GM10847 (cell line): Measurements from ENCODE around the gene COIL.

Source experiments
- POLR2A ChIP-seq: IDR thresholded peaks from 2 replicates; pipeline ENCODE4 v1.6.1; 2011; ENCODE audit not compliant: insufficient read length; ENCODE audit errors: extremely low read depth

Gene COIL

GRCh38 chr17:56960596-56961538 lies at the start of gene COIL:
Gene COIL, minus strand, starts transcription at chr17:56961050. Its CDS starts 31 bp downstream, at chr17:56961019.
- TF ChIP-seq POLR2A = peak; percentile 47

GRCh38 chr17:57010487-57010886 lies 49.6 kb upstream of the COIL start:
- TF ChIP-seq POLR2A = no peak

DNA sequence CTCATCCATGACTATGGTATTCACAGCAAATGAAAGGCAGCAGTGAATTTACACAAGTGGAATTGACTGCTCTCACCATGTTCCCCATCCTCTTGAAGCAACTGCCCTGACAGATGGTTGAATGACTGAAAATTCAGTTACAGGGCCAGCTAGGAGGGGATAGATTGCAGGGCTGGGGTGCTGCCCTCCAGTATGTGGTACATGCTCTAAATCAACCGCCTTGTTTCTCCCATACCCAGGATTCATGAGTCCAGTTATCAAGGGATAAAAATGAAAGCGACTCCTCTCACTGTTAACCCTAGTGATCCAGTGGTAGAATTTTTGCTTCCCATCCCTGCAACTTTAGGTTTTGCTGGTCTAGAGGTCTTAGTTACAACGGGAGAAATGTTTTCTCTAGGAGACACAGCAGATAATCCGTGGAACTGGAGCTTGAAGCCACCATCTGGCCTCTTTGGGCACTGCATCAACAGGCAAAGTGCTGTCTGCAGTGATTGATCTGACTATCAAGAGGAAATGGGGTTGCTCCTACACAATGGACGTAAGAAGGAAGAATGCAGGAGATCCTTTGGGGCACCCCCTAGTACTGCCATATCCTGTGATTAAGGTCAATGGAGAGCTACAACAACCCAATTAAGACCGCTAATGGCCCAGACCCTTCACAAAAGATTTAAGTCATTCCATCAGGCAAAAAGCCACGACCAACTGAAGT lies 49.0 kb upstream of the COIL start:
- no peak for TF ChIP-seq POLR2A

- no peak for TF ChIP-seq POLR2A
Measured at GRCh38 chr17:57008958-57009357, 48.1 kb upstream of the COIL start.

DNA sequence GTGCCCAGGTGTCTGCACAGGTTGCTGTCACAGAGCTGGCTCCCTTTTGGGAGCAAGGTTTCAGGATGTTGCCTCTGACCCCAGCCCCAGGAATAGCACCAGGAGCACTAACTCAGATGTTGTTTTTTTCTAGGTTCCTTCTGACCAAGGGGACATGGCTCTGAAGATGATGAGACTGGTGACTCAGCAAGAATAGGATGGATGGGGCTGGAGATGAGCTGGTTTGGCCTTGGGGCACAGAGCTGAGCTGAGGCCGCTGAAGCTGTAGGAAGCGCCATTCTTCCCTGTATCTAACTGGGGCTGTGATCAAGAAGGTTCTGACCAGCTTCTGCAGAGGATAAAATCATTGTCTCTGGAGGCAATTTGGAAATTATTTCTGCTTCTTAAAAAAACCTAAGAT lies 45.2 kb upstream of the COIL start:
- TF ChIP-seq POLR2A = no peak

GRCh38 chr17:57004944-57005579 lies 44.2 kb upstream of the COIL start:
- no peak for TF ChIP-seq POLR2A

- TF ChIP-seq POLR2A = no peak
Measured at GRCh38 chr17:57002904-57003303, 42.1 kb upstream of the COIL start.

DNA sequence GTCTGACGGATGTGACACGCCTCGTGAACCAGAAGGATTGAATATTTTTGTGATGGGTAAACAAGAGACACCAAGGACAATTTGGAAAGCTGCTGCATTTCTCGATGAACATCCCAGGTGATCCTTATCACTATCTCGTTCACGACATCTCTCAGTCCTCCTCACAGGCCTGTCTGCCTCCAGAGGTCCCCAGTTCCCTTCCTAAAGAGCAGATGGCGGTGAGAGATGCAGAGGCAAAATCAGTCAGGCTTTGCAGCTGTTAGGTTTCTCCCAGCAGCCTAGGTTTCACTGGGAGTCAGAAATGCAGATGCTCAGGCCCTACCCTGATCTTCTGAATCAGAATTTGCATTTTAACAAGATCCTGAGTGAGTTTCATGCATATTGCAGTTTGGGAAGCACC lies 40.7 kb upstream of the COIL start:
- no peak for TF ChIP-seq POLR2A

GRCh38 chr17:56997313-56997712 lies 36.5 kb upstream of the COIL start:
- no peak for TF ChIP-seq POLR2A

DNA sequence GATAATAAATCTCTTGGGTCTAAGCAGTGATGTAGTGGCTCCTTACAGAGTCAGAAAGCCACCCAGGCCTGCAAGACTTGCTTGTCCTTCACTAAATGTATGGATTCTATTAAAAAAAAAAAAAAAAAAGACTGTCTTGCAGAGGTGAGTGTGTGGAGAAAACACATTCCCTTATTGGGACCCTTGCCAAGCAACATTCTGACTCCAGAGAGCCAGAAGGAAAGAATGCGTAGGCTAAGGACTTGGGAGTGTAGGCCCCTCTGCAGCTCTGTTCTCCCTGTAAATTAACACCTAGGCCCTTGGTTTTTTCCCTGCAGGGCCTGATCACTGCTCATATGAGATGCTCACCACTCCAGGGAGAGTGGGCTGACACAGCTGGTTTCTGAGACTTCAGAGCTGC lies 34.9 kb upstream of the COIL start:
- TF ChIP-seq POLR2A = no peak

GRCh38 chr17:56994009-56994792 lies 33.4 kb upstream of the COIL start:
- TF ChIP-seq POLR2A = no peak

- TF ChIP-seq POLR2A = no peak
Measured at GRCh38 chr17:56992364-56992763, 31.5 kb upstream of the COIL start.

GRCh38 chr17:56988901-56989572 lies 28.2 kb upstream of the COIL start:
- TF ChIP-seq POLR2A = no peak

- TF ChIP-seq POLR2A = no peak
Measured at GRCh38 chr17:56987283-56987834, 26.5 kb upstream of the COIL start.
